IMR-90 (cell line): ENCODE measurements around the gene PSORS1C2. TPM values are rescaled to one million over a fixed set of nuclear protein-coding genes. Genes with fewer than 3 reads are reported as not detected.

Source experiments
- ATAC-seq: fragments of 200-7000 bp; cut with Tn5 transposase; 2 replicates; pipeline ENCODE4 v1.9.1; 2020; ENCODE audit warnings: low read depth, mild to moderate bottlenecking, moderate library complexity
- BruUV-seq: library from RNA; stranded (reverse); fragments of 400-500 nt; replicated peaks from 2 replicates; lab custom pipeline; 2021; lab: Mats Ljungman, UMichigan
- CTCF ChIA-PET: fragments of 300-600 bp; formaldehyde crosslinking; extraction: SDS; loops from one replicate; lab custom pipeline; 2021; ENCODE audit warnings: antibody characterized with exemption; lab: Yijun Ruan, JAX
- POLR2A ChIA-PET: fragments of 300-600 bp; sonication (Branson Sonifier 250); formaldehyde crosslinking; loops from one replicate; lab custom pipeline; 2022; ENCODE audit warnings: antibody characterized with exemption; ENCODE audit not compliant: unreplicated experiment; lab: Charles Lee
- DNase-seq: peaks from one replicate; pipeline ENCODE4 v3.0.0; 2013
- H2AFZ ChIP-seq: replicated peaks from 2 replicates; pipeline ENCODE3; 2013; ENCODE audit warnings: low read length, mild to moderate bottlenecking; ENCODE audit not compliant: poor library complexity
- H2AK5ac ChIP-seq: 2 replicates; pipeline ENCODE4 v1.6.1; 2013; ENCODE audit warnings: low read depth, low read length, inconsistent platforms
- H2AK9ac ChIP-seq: replicated peaks from 2 replicates; pipeline ENCODE3; 2013; ENCODE audit warnings: mild to moderate bottlenecking, low read depth, low read length, moderate library complexity; ENCODE audit not compliant: poor library complexity
- H2BK120ac ChIP-seq: 2 replicates; pipeline ENCODE4 v1.6.1; 2013; ENCODE audit warnings: low read depth, low read length, inconsistent platforms
- H2BK15ac ChIP-seq: 3 replicates; pipeline ENCODE4 v1.6.1; 2013; ENCODE audit warnings: low read depth, low read length, inconsistent platforms
- H2BK20ac ChIP-seq: 2 replicates; pipeline ENCODE4 v1.6.1; 2013; ENCODE audit warnings: low read depth, mild to moderate bottlenecking, inconsistent platforms, low read length, moderate library complexity
- H2BK5ac ChIP-seq: 2 replicates; pipeline ENCODE4 v1.6.1; 2013; ENCODE audit warnings: mild to moderate bottlenecking, low read depth, low read length, inconsistent platforms; ENCODE audit not compliant: poor library complexity, severe bottlenecking
- H3K14ac ChIP-seq: replicated peaks from 2 replicates; pipeline ENCODE4 v1.6.1; 2013; ENCODE audit warnings: low read depth, low read length, inconsistent platforms
- H3K18ac ChIP-seq: 2 replicates; pipeline ENCODE4 v1.6.1; 2013; ENCODE audit warnings: low read depth, low read length, control low read depth
- H3K23ac ChIP-seq: 2 replicates; pipeline ENCODE4 v1.6.1; 2013; ENCODE audit warnings: low read depth, low read length, inconsistent platforms
- H3K27ac ChIP-seq: 2 replicates; pipeline ENCODE4 v1.5.1; 2013; ENCODE audit warnings: mild to moderate bottlenecking, control low read depth, low read length; ENCODE audit not compliant: insufficient read depth
- H3K27me3 ChIP-seq: 2 replicates; pipeline ENCODE4 v1.6.1; 2013; ENCODE audit warnings: low read length; ENCODE audit not compliant: control insufficient read depth, insufficient read depth
- H3K36me3 ChIP-seq: 2 replicates; pipeline ENCODE4 v1.6.1; 2013; ENCODE audit warnings: low read length, mixed read lengths; ENCODE audit not compliant: control insufficient read depth, insufficient read depth
- H3K4ac ChIP-seq: 2 replicates; pipeline ENCODE4 v1.6.1; 2013; ENCODE audit warnings: low read depth, low read length, inconsistent platforms
- H3K4me1 ChIP-seq: 2 replicates; pipeline ENCODE4 v1.6.1; 2013; ENCODE audit warnings: low read length, mixed read lengths; ENCODE audit not compliant: control insufficient read depth, insufficient read depth
- H3K4me2 ChIP-seq: 2 replicates; pipeline ENCODE4 v1.6.1; 2013; ENCODE audit warnings: low read depth, mild to moderate bottlenecking, control low read depth, low read length, moderate library complexity
- H3K4me3 ChIP-seq: 2 replicates; pipeline ENCODE4 v1.5.1; 2013; ENCODE audit warnings: low read depth, mild to moderate bottlenecking, control low read depth, low read length, moderate library complexity; ENCODE audit not compliant: insufficient read depth
- H3K56ac ChIP-seq: 2 replicates; pipeline ENCODE4 v1.6.1; 2013; ENCODE audit warnings: low read length, inconsistent platforms; ENCODE audit not compliant: insufficient read depth; ENCODE audit errors: extremely low read depth
- H3K79me1 ChIP-seq, 2 experiments: 2 replicates each; pipeline ENCODE4 v1.6.1; 2013; ENCODE audit warnings: low read length in 2 of 2, inconsistent platforms in 1 of 2, low read depth in 1 of 2
- H3K9ac ChIP-seq: 2 replicates; pipeline ENCODE4 v1.6.1; 2013; ENCODE audit warnings: low read depth, low read length, control low read depth
- H3K9me1 ChIP-seq: 2 replicates; pipeline ENCODE4 v1.6.1; 2013; ENCODE audit warnings: low read length, inconsistent platforms; ENCODE audit not compliant: insufficient read depth
- H3K9me3 ChIP-seq: 2 replicates; pipeline ENCODE4 v1.6.1; 2013; ENCODE audit warnings: low read length; ENCODE audit not compliant: control insufficient read depth, insufficient read depth
- H4K20me1 ChIP-seq: 2 replicates; pipeline ENCODE4 v1.6.1; 2013; ENCODE audit warnings: low read length, inconsistent platforms; ENCODE audit not compliant: insufficient read depth
- H4K5ac ChIP-seq: 2 replicates; pipeline ENCODE4 v1.6.1; 2013; ENCODE audit warnings: mild to moderate bottlenecking, low read depth, low read length, control low read depth
- H4K8ac ChIP-seq, 2 experiments: 2 replicates each; pipeline ENCODE4 v1.6.1; 2013; ENCODE audit warnings: low read depth in 2 of 2, low read length in 2 of 2, control low read depth in 1 of 2, inconsistent platforms in 1 of 2
- H4K91ac ChIP-seq: 2 replicates; pipeline ENCODE4 v1.6.1; 2013; ENCODE audit warnings: low read depth, low read length, inconsistent platforms; ENCODE audit not compliant: insufficient read depth
- BHLHE40 ChIP-seq: fragments of 150-350 bp; IDR thresholded peaks from 2 replicates; pipeline ENCODE4 v1.6.1; 2016; ENCODE audit warnings: mild to moderate bottlenecking, low read depth, low read length
- CEBPB ChIP-seq: IDR thresholded peaks from 2 replicates; pipeline ENCODE4 v1.6.1; 2012; ENCODE audit warnings: low read depth, low read length, improper control_type of control experiment
- CHD1 ChIP-seq: IDR thresholded peaks from 2 replicates; pipeline ENCODE4 v1.6.1; 2012; ENCODE audit warnings: low read depth, low read length, improper control_type of control experiment
- CTCF ChIP-seq: conservative IDR thresholded peaks from 2 replicates; pipeline ENCODE4 v1.5.1; 2012; ENCODE audit warnings: mild to moderate bottlenecking, low read depth, low read length, improper control_type of control experiment
- ELK1 ChIP-seq: fragments of 150-350 bp; IDR thresholded peaks from 2 replicates; pipeline ENCODE4 v1.6.1; 2016; ENCODE audit warnings: low read depth, mild to moderate bottlenecking, low read length, moderate library complexity, borderline replicate concordance
- FOS ChIP-seq: fragments of 150-350 bp; IDR thresholded peaks from 2 replicates; pipeline ENCODE4 v1.6.1; 2016; ENCODE audit warnings: low read depth, low read length
- MAZ ChIP-seq: IDR thresholded peaks from 2 replicates; pipeline ENCODE4 v1.6.1; 2012; ENCODE audit warnings: low read depth, mild to moderate bottlenecking, low read length, improper control_type of control experiment, moderate library complexity, borderline replicate concordance
- MXI1 ChIP-seq: IDR thresholded peaks from 2 replicates; pipeline ENCODE4 v1.6.1; 2012; ENCODE audit warnings: low read depth, mild to moderate bottlenecking, low read length, moderate library complexity, borderline replicate concordance
- NFE2L2 ChIP-seq: fragments of 150-350 bp; IDR thresholded peaks from 2 replicates; pipeline ENCODE4 v1.6.1; 2016; ENCODE audit warnings: low read depth, mild to moderate bottlenecking, low read length
- POLR2A ChIP-seq: IDR thresholded peaks from 2 replicates; pipeline ENCODE4 v1.6.1; 2012; ENCODE audit warnings: mild to moderate bottlenecking, low read depth, low read length
- RAD21 ChIP-seq: IDR thresholded peaks from 2 replicates; pipeline ENCODE4 v1.6.1; 2012; ENCODE audit warnings: low read length, improper control_type of control experiment
- RCOR1 ChIP-seq: IDR thresholded peaks from 2 replicates; pipeline ENCODE4 v1.6.1; 2012; ENCODE audit warnings: mild to moderate bottlenecking, low read length, improper control_type of control experiment; ENCODE audit not compliant: insufficient replicate concordance
- RFX5 ChIP-seq: IDR thresholded peaks from 2 replicates; pipeline ENCODE4 v1.8.0; 2012; ENCODE audit warnings: low read depth, mild to moderate bottlenecking, low read length, moderate library complexity
- SMC3 ChIP-seq: fragments of 150-350 bp; IDR thresholded peaks from 2 replicates; pipeline ENCODE4 v1.6.1; 2016; ENCODE audit warnings: low read depth, mild to moderate bottlenecking, antibody characterized with exemption, low read length, moderate library complexity
- USF2 ChIP-seq: fragments of 150-350 bp; IDR thresholded peaks from 2 replicates; pipeline ENCODE4 v1.6.1; 2017; ENCODE audit warnings: mild to moderate bottlenecking, antibody characterized with exemption, low read length, low read depth
- WGBS, 2 experiments: methylation state at CpG; one replicate each; pipeline versions ENCODE4 v1.1.5 to v1.1.7; 2013; ENCODE audit warnings: missing lambda C conversion rate in 2 of 2; ENCODE audit not compliant: insufficient read length in 1 of 2; ENCODE audit errors: extremely low coverage in 2 of 2; 5-methylcytosine and 5-hydroxymethylcytosine counted together
- dilution Hi-C: fragments of 300-500 bp; cut with HindIII; formaldehyde crosslinking; loops from one replicate; pipeline ENCODE4 v1.14.3; 2018; ENCODE audit warnings: low sequenced_read_pairs; ENCODE audit not compliant: unreplicated experiment
- in situ Hi-C: fragments of 300-500 bp; cut with MboI; formaldehyde crosslinking; loops from 3 replicates; pipeline ENCODE4 v1.14.3; 2019; ENCODE audit warnings: low sequenced_read_pairs, inconsistent platforms, mixed read lengths
- intact Hi-C: fragments of 100-400 bp; cut with micrococcal nuclease; formaldehyde crosslinking; loops from 2 replicates; pipeline ENCODE4 v1.10.0; 2022
- polyA plus RNA-seq, 3 experiments: library from polyadenylated mRNA; depleted of rRNA; stranded (reverse); fragments of >200 nt; gene quantifications; 2 replicates each; pipeline ENCODE4 v1.2.3, GENCODE V29; 2012; ENCODE audit warnings: low replicate concordance in 1 of 3
- total RNA-seq: library from RNA; depleted of rRNA; stranded (reverse); fragments of >200 nt; gene quantifications from 2 replicates; pipeline ENCODE4 v1.2.3, GENCODE V29; 2012

Gene PSORS1C2
- total and polyA plus RNA-seq, 2 of the 4 experiments (the other 2 are of a cell fraction): not detected

- Histone ChIP-seq H3K4ac (no peak overlapping the region), H4K8ac (no peak overlapping the region), H3K4me3 (no peak overlapping the region), H2AK9ac (peak overlapping the region; percentile 19), H2BK15ac (no peak overlapping the region), H3K36me3 (no peaks in the 10 kb centered on the region; the same call in 1 of the 2 replicates), H3K9ac (no peak overlapping the region), H2BK5ac (no peak overlapping the region), H3K79me1 (peaks cover 8 to 38% of the 10 kb centered on the region in 2 experiments), H3K14ac (no peak overlapping the region), H3K27ac (no peak overlapping the region), H3K4me1 (peaks cover 6% of the 10 kb centered on the region), H4K91ac (no peak overlapping the region), H3K9me1 (peaks cover 6% of the 10 kb centered on the region), H4K20me1 (peaks cover 4% of the 10 kb centered on the region), H2AFZ (peak overlapping the region; percentile 52), H2BK20ac (no peak overlapping the region), H3K4me2 (no peak overlapping the region), H3K27me3 (no peaks in the 10 kb centered on the region), H2AK5ac (no peak overlapping the region), H3K23ac (no peak overlapping the region), H4K5ac (no peak overlapping the region), H3K56ac (no peak overlapping the region), H2BK120ac (no peak overlapping the region), H3K18ac (no peak overlapping the region), H3K9me3 (no peaks in the 10 kb centered on the region)
- TF ChIP-seq CHD1 (no peak), RFX5 (no peak), NFE2L2 (no peak), SMC3 (no peak), FOS (no peak), MAZ (no peak), CTCF (no peak), RCOR1 (no peak), POLR2A (no peak), CEBPB (no peak), BHLHE40 (no peak), MXI1 (no peak), USF2 (no peak), RAD21 (no peak), ELK1 (no peak)
- ChIA-PET CTCF (no interaction called here), POLR2A (interaction anchor here (0.7 kb wide), 1 partner anchor 31 kb away, joined by 3 read pairs; no protein-coding TSS in a partner anchor)
- in situ Hi-C loops: no loop called here
- intact Hi-C loops: no loop called here
- DNase-seq (no peak), ATAC-seq (no peak)
- dilution Hi-C loops: no loop called here
- BruUV-seq: no TSS peak
- no CpG with 5 or more reads among the region's 13 CpGs for WGBS, 2 experiments
Measured at GRCh38 chr6:31162463-31163165, 23.7 kb upstream of the PSORS1C2 start.
